AML-193 (cell line): Measurements from ENCODE around the gene SLC6A12.
"Not testable (repeated sequence)": the region's sequence is repeated elsewhere in the genome, so short reads cannot be mapped to it uniquely, and the experiment has no call there.

Experiments
- DNase-seq, 2 experiments: peaks; one replicate each; lab custom pipeline; 2025; lab: John Stamatoyannopoulos, UW

The SLC6A12 gene

DNA sequence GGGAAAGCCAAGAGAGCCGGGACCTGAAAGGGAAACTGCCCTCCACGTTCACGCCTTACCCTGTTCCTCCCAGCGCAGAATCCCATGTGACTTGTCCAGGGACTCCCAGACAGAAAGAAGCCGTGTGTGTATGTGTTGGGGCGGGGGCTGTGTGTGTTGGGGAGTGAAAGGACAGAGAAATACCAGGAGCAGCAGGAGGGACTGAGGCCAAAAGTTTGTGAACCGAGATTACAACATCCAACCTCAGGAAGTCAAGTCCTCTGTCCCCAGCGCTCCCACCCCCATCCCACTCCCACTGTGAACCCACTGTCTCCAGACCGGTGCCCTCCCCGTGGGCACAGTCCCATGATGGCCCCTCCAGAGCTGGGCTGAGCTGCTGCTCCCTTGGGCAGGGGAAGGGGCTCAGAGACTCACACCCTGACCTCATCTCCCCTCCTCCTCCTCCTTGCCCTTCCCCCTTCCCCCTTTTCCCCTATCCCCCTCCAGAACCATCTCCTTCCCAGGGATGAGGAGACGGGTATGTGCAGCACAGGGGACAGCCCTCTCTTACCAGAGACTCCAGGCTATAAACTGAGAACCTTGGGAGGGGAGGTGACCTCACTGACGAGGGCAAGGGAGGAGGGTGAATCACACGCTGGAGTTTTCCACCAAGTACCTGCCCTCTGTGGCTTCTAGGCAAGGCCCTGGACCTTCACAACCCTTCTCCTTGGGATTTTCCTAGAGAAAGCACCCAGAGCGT, at the start of gene SLC6A12:
Gene SLC6A12, minus strand, starts transcription at position 155 of the 739 bp plus-strand sequence. CDS start 4,171 bp downstream, outside the sequence.
- no peak for DNase-seq

DNA sequence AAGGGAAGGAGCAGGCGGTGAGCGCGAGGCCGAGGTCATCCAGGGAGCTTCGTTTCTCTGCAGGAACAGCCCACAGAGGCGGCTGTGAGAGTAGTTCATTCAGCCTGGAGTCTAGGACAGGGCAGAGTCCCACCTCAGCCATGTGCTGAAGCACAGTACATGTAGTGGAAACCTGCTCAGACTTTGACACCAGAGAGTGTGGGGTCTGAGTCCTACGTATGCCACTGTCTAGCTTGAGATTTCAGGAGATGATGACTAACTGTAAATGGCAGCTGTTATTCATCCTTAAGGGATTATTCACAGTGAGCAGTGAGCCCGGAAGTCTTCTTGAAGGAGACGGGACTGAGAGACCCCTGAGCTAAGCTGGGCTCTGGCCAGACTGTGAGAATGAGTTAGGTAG, 49.6 kb upstream of the SLC6A12 start:
- no peak for DNase-seq

DNA sequence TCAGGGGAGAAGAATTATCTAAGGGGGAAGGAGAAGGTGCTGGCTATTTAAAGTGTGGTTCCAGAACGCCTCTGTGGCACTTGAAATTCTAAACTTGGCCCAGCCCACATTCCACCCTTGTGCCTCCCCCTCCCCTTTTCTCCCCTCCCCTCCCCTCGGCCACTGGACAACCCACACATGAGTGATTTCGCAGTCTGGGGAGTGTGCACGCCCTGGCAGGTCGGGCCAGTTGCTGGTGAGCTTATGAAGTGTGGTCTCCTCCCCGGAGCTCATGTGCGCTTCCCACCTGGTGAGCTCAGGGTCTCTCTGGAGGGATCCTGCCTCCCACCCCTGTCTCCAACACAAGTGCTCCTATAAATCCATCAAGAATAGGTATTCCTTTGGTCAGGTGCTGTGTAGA, 48.9 kb upstream of the SLC6A12 start, which contains the start of gene SLC6A13:
Gene SLC6A13, minus strand, starts transcription at position 20 of the 400 bp plus-strand sequence. CDS start 2,784 bp downstream, outside the sequence.
- no peak for DNase-seq

DNA sequence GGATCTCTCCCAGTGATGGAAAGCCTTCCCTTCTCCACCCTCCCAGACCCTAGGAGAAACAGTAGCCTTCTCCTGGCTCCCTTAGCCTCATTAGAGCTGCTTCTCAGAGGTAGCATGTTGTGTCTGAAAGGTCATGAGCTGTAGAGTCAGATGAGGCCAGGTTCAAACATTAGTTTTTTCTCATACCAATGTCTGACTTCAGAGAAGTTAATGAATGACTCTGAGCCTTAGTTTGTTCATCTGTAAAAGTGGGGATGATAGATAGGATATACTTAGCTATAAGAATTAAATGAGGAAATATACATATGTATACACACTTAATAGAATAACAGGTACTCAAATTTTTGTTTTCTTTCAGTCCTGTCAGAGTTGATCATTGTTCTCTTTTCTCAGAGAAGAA, 48.2 kb upstream of the SLC6A12 start:
- no peak for DNase-seq

DNA sequence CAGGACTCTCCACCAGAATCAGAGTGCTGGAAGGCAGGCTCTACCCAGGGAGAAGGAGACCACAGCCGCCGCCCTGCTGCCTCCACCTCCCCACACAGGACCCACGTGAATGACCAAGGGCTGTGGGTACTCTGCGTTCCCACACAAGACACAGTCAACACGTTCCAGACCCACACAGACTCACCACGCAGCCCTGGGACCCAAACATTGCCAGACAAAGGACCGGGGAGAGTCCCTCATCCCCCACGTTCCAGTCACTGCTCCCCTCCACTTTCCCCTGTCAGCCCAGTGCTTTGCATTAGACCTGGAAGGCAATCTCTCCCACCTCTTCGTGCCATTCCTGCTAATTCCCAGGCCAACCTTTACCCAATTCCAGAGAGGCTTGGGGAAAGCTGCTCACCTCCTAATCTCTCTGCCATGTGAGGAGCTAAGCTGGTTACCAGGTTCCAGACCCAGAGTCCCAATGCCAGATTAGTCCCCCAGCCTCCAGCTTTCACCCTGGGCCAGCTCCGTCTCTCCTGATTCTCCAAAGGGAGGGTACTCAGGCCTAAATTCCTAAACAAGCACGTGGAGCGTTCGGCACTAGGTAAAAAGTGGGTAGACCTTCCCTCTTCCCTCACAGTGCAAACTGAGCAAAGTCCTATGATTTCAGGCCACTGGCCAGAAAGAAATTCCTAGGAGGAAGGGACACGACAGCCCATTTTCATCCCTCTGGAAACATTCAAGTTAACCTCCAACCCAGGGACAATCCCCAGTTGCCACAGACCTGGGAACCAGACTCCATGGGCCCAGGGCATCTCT, 43.8 kb upstream of the SLC6A12 start:
- no peak for DNase-seq

DNA sequence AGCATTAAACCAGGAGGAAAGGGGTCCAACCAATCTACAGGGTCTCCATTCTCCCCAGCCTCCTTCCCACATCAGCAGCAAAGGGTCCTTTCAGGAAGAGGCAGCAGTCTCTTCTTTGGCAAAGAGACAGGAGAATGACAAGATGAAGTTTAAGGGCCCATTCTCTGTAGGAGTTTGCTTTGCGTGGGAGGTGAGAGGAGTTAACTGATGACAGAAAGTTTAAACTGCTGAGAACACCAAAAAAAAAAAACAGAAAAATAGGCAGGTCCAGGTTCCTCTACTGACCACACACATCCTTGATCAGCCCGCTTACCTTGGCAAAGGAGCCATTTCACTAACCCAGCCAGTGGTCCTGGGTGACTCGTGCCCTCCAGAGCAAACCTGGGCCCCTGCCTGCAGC, 43.0 kb upstream of the SLC6A12 start:
- DNase-seq = no peak

DNA sequence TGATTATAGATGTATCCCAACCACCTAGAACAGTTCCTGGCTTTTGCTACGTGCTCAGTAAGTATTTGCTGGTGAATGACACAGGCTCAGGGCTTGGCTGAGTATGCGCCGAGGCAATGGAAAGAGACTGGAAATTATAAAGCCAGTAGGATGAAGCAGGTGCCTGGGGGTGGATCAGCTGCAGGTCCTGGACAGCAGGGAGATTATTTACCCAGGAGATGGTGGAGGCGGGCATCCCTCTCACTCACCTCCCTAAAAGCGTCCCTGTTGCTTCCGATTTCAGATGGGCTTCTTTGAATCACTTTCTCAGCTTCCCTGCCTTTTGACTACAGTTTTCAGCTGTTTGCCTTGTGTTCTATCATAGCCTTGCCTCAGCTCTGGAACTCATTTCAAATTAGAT, 42.3 kb upstream of the SLC6A12 start:
- no peak for DNase-seq

DNA sequence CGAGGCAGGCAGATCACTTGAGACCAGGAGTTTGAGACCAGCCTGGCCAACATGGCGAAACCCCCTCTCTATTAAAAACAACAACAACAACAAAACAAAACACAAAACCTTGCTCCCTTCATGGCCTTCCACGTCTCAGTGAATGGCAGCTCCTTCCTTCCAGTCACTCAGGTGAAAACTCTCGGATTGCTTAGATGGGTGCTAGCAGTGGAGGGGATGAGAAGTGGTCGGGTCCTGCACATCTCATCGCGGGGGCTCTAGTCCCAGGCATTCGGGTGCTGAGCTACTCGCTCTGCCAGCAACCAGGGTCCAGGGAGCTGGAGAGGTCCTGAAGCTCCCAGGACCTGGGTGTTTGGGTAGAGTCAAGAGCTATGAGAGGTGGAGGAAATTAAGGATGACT, 41.0 kb upstream of the SLC6A12 start:
- DNase-seq = no peak

DNA sequence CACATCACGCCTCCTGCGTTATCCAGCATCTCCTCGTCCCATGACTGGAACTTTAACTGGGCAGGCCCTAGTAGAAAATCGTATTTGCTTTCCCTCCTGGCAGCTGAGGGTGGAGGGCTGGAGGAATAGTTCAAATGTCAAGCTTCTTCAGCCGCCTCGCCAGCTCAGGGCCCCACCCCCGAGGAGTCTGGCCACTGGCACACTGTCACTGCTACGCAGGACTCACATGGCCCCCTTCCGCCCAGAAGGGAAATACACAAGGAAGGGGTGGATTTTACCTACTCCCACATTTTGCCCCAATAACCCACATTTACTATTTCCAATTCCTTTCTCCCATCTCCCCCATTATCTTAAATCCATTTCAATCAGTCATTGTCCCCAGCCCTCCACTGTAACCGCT, 40.1 kb upstream of the SLC6A12 start:
- no peak for DNase-seq

DNA sequence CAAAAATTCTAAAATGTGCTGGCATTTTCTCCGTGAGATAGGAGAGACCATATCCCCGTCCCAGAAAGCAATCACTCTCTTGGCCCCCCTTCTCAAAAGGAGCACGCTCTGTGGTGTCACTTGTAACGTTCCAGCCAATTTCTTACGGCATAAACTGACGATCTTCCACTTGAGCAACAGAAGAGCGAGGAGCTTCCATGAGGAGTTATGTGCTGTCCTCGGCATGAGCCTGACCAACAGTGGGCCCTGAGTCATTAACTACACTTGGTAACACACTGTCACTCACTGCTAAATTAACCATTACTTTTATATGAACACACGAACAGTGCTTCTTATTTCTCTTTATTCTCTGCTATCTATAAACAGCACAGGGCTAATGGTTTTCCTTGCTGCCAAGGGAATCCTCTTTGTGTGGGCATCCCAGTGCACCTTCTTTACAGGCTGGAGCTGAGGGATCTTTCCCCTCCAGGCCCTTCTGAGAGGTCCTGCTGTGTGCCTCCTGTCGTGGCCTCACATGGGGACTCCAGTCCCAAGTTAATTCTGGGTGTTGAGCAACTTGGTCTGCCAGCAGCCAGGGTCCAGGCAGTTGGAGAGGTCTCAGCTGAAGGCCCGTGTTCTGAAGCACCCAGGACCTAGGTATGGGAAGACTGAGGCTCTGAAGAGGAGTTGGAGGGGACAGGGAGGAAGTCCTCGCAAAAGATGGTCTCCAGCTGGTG, 39.3 kb upstream of the SLC6A12 start:
- DNase-seq = no peak

DNA sequence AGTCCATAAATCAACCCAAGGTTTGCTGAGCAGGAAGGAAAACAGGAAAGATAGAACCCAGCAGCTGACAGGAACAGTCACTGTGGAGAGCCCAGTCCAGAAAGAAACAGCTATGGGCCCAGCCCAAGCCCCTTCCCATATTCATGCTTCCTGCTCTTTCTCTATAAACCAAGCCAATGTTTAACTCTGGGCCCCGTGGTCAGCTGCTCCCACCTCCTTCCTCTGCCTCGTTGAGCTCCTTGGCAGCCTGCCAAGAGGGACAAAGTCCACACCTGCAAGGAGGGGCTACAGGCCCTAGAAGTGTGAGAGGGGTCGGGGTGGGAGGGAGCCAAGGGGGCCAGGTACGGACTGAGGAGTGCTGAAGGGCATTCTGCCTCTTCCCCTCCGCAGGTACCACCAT, 38.7 kb upstream of the SLC6A12 start:
- no peak for DNase-seq

DNA sequence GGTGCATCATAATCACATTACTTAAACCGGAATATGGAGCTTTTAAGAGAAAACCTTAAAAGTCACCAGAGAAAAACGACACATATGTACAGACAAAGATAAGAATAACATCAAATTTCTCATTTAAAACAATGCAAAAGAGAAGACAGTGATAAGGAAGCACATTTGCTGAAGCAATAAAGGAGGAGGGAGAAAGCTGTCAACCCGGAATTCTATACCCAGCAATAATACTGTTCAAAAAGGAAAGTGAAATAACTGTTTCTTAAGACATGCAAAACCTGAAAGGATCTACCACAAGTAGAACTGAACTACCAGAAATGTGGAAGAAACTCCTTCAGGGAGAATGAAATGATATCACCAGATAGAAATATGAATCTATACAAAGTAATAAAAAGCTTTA, 33.3 kb upstream of the SLC6A12 start:
- DNase-seq = no peak

DNA sequence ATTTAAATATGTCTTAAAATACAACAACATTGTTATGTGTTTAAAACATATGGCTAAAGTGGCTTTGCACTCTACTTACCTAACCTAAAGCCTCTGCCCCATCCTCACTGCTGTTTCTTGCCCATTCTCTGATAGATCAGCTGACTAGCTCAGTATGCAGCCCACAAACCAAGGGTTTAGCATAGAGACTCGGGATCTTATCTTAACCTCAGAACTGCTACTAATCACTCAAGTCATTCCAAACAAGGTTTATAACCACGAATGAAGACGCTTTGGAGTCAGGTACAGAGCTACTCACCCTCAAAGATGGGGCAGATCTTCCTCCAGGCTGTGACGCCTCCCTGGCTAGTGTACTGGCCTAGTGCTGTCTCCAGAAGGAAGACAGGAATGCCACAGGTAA, 29.4 kb upstream of the SLC6A12 start:
- no peak for DNase-seq

DNA sequence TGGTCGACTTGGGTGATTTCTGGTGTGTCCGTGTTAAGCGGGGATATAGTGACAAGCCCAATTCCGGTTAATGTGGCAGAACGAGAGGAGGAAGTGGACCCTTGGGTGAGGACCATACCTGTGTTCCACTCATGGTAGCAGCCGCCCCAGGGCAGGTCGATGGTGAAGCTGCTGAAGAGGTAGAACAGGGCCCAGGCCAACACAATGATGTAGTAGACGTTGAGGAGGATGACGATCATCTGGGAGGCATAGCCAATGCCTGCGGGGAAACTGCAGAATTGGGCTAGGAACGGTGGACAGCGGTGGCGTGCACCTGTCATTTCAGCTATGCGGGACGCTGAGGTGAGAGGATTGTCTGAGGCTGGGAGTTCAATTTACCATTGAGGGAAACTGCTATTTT, 28.5 kb upstream of the SLC6A12 start:
- no peak for DNase-seq

DNA sequence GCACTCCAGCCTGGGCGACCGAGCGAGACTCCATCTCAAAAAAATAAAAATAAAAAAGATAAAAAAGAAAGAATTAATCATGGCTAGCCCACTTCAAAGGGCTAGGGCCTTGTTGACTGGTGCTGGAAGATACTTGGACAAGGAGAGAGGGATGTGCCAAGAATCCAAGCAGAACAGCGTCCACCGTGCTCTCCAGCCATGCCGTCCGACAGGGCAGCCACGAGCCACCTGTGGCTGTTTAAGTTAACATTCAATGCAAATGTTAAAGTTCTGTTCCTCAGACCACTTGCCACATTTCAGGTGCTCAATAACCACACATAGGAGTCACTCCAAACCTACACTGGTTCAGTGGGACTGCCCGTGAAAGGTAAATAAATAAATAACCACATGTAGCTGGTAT, 27.3 kb upstream of the SLC6A12 start:
- no peak for DNase-seq

DNA sequence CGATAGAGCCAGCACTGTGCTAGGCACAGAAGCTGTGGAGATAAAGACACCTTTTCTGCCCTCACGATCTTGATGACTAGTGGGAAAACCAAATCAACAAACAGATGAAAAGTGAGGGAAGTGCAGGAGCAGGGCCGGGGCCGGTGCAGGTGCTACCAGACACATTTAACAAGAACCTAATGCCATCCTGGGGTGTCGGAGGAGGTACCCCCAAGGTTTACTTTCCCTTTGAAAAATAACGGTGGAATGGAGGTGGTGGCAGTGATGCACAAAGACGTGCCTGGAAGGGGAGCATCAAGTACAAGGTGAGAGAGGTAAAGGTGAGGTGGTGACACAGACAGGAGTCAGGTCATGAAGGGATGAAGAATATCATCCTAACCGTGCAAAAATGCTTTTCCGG, 26.6 kb upstream of the SLC6A12 start:
- DNase-seq = no peak

DNA sequence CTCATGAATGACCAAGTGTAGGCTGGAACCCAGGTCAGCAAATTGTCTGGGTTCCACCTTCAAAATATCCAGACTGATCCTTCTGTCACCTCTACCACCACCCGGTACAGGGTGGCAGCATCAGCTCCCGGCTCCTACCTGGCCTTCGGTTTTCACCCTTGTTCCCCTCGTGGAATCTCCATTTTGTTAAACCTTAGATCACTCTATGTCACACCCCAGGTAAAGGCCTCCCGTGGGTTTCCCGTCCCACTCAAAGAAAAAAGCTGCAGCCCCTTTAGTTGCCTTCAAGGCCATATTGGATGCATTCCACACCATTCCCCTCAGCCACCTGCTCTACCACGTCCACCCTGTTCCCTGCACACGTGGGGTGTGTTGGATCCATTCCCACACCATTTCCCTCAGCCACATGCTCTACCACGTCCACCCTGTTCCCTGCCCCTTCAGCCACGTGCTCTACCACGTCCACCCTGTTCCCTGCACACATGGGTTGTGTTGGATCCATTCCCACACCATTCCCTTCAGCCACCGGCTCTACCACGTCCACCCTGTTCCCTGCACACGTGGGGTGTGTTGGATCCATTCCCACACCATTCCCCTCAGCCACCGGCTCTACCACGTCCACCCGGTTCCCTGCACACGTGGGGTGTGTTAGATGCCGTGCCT, 24.9 kb upstream of the SLC6A12 start:
- DNase-seq = no peak

DNA sequence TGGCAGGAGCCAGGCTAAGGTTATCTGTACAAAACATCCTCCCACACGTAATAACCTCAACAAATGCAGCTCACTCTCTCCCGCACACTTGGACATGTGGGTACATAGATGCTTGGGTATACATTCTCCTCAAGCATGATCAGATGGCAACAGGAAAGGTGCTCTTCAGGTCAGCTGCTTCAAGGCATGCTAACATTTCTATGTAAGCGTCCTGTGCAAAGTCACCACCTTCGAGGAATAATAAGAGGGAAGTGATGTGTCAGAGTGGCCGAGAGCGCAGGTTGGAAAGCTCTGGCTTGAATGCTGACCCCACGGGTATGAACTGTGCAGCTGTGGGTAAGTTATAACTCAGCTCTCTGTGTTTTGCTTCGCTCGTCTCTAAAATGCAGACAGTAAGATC, 24.2 kb upstream of the SLC6A12 start:
- no peak for DNase-seq

DNA sequence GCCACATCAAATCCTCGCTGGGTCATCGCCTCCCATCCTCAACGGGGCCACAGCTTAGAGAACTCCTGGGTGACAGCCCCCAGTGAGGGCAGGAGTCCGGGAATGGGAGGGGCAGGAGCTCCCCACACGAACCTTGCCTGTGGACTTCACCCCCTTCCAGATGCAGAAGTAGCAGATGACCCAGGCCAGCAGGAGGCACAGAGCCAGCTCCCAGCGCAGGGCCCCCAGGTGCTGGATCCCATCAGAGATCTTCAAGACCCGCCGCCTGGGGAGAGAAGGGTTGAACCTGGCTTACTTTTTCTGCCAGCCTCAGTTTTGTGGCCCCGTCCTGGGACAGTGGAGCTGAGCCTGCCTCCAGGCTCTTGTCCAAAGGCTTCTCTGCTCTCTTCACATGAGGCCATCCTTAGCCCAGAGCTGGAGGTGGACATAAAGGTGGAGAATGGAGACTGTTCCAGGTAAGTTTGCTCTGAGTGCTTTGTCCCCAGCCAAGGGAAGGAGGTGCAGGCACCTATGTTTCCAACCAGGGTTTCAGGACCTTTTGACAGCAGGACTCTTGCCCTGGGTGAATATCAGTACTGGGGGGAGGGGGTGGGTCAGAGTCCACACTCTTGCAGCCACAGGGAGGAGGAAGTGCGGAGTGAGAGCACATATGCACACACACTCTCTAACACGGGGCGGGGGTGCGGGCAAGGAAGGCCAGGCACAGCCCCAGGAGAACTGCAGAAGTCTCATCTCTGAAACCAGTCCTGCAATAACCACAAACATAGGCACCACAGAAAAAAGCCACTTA, 23.3 kb upstream of the SLC6A12 start:
- no peak for DNase-seq

DNA sequence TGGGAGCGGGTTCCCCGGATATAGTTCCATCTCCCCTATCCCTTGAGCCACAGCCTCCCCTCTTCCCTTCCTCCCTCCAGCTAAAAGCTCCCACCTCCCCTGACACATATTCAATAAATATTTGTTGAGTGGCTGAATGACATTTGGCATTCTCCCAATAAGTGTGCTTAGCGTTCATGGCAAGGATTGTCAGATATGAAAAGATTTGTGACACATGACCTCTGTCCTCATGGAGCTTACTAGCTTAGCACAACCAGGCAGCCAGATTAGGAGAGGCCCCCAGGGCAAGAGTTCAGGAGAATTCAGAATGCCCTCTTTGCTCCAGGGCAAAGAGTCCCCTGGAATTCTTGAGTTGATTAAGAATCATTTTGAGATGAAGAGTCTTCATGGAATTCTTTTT, 22.5 kb upstream of the SLC6A12 start:
- DNase-seq = no peak

DNA sequence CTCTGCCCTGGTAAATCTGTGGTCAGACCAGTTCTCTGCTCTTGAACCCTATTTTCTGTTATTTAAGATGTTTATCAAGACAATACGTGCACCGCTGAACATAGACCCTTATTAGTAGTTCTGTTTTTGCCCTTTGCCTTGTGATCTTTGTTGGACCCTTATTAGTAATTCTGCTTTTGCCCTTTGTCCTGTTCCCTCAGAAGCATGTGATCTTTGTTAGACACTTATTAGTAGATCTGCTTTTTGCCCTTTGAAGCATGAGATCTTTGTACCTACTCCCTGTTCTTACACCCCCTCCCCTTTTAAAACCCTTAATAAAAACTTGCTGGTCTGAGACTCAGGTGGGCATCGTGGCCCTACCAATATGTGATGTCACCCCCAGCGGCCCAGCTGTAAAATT, 22.0 kb upstream of the SLC6A12 start:
- DNase-seq = not testable (repeated sequence)
